ENCODE results near the gene LRMDA.

- TF ChIP-seq, protein P1, sequence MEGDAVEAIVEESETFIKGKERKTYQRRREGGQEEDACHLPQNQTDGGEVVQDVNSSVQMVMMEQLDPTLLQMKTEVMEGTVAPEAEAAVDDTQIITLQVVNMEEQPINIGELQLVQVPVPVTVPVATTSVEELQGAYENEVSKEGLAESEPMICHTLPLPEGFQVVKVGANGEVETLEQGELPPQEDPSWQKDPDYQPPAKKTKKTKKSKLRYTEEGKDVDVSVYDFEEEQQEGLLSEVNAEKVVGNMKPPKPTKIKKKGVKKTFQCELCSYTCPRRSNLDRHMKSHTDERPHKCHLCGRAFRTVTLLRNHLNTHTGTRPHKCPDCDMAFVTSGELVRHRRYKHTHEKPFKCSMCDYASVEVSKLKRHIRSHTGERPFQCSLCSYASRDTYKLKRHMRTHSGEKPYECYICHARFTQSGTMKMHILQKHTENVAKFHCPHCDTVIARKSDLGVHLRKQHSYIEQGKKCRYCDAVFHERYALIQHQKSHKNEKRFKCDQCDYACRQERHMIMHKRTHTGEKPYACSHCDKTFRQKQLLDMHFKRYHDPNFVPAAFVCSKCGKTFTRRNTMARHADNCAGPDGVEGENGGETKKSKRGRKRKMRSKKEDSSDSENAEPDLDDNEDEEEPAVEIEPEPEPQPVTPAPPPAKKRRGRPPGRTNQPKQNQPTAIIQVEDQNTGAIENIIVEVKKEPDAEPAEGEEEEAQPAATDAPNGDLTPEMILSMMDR (IDR thresholded peaks at IDR 0.05; ENCODE audit: extremely low read depth in 1 of 2, insufficient read depth in 1 of 2, low read depth in 1 of 2, low read length in 2 of 2) = no peak
- TF ChIP-seq POLR2AphosphoS5 (IDR thresholded peaks at IDR 0.05; ENCODE audit: insufficient read depth, low read depth, low read length) (no peak), FOS (IDR thresholded peaks at IDR 0.05; ENCODE audit: borderline replicate concordance, insufficient read depth, low read length) (no peak), POLR2A (IDR thresholded peaks at IDR 0.05; ENCODE audit: low read depth, low read length) (no peak), EZH2 (IDR thresholded peaks at IDR 0.05; ENCODE audit: borderline replicate concordance, low read depth, low read length, severe bottlenecking) (no peak), MYC (IDR thresholded peaks at IDR 0.05; ENCODE audit: low read depth, low read length) (no peak), GATA2 (IDR thresholded peaks at IDR 0.05; ENCODE audit: insufficient read depth, insufficient read length, low read depth, low read length) (no peak)
- TF ChIP-seq, protein P2, sequence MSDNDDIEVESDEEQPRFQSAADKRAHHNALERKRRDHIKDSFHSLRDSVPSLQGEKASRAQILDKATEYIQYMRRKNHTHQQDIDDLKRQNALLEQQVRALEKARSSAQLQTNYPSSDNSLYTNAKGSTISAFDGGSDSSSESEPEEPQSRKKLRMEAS (IDR thresholded peaks at IDR 0.05; ENCODE audit: insufficient read depth, insufficient read length) = no peak
Measured at GRCh38 chr10:75951627-75952026, 520.2 kb downstream of the LRMDA start.
